ENCODE data around the gene FDPS.
A peak's percentile ranks its signal among the peaks of the same experiment; 100 is the strongest.
"Not testable (repeated sequence)": the region's sequence is repeated elsewhere in the genome, so short reads cannot be mapped to it uniquely, and the experiment has no call there.

FDPS gene

GRCh38 chr1:155320661-155321617 is 12.3 kb downstream of the FDPS start, which contains the start of gene RUSC1:
Gene RUSC1 (plus strand): TSS chr1:155320894. CDS start chr1:155321774, 880 bp downstream.
- no peak for DNase-seq

GRCh38 chr1:155321639-155322503 is 13.2 kb downstream of the FDPS start:
- no peak for DNase-seq

- no peak for DNase-seq
Measured at GRCh38 chr1:155322571-155322952, 13.9 kb downstream of the FDPS start.

- peak; percentile 90 for DNase-seq
Measured at GRCh38 chr1:155322953-155323728, 14.5 kb downstream of the FDPS start.

GRCh38 chr1:155323729-155324036 is 15.0 kb downstream of the FDPS start:
- peak; percentile 75 for DNase-seq

- peak; percentile 96 for DNase-seq
Measured at GRCh38 chr1:155324037-155324716, 15.5 kb downstream of the FDPS start.

GRCh38 chr1:155324717-155325602 is 16.3 kb downstream of the FDPS start:
- no peak for DNase-seq

- no peak for DNase-seq
Measured at GRCh38 chr1:155325603-155325893, 16.9 kb downstream of the FDPS start.

GRCh38 chr1:155326020-155326526 is 17.4 kb downstream of the FDPS start:
- DNase-seq = no peak

- no peak for DNase-seq
Measured at GRCh38 chr1:155326631-155327037, 18.0 kb downstream of the FDPS start.

GRCh38 chr1:155327981-155328380 is 19.3 kb downstream of the FDPS start:
- no peak for DNase-seq

GRCh38 chr1:155328856-155329255 is 20.2 kb downstream of the FDPS start:
- DNase-seq = not testable (repeated sequence)

- no peak for DNase-seq
Measured at GRCh38 chr1:155329980-155330598, 21.4 kb downstream of the FDPS start.

- no peak for DNase-seq
Measured at GRCh38 chr1:155334962-155335361, 26.3 kb downstream of the FDPS start.

- DNase-seq = no peak
Measured at GRCh38 chr1:155339515-155340097, 30.9 kb downstream of the FDPS start.

- no peak for DNase-seq
Measured at GRCh38 chr1:155342842-155343241, 34.2 kb downstream of the FDPS start.

- DNase-seq = no peak
Measured at GRCh38 chr1:155352631-155353030, 44.0 kb downstream of the FDPS start.

GRCh38 chr1:155360051-155360450 is 51.4 kb downstream of the FDPS start:
- no peak for DNase-seq

All from GDM1 (cell line).